Thymus (tissue), 11 donors: Measurements from ENCODE around the gene H6PD. TPM values are rescaled to one million over a fixed set of nuclear protein-coding genes. Genes with fewer than 3 reads are reported as not detected.

Source experiments
- DNase-seq, 9 donors: peaks; one replicate each; pipeline ENCODE4 v3.0.0-alpha.2; 2013; ENCODE audit warnings: low spot score in 9 of 9, low read depth in 6 of 9, missing footprints in 1 of 9
- H3K27ac ChIP-seq, 2 donors: one replicate each; pipeline ENCODE4 v1.5.1; 2013; ENCODE audit warnings: control low read depth in 1 of 2, low read depth in 1 of 2, low read length in 1 of 2, mild to moderate bottlenecking in 1 of 2, moderate library complexity in 1 of 2
- H3K27me3 ChIP-seq, 2 donors: one replicate each; pipeline ENCODE4 v1.5.1; 2013; ENCODE audit warnings: low read length in 1 of 2; ENCODE audit not compliant: control insufficient read depth in 2 of 2, insufficient read depth in 1 of 2
- H3K36me3 ChIP-seq, 2 donors: one replicate each; pipeline ENCODE4 v1.5.1; 2013; ENCODE audit warnings: low read length in 1 of 2, mild to moderate bottlenecking in 1 of 2, moderate library complexity in 1 of 2; ENCODE audit not compliant: control insufficient read depth in 2 of 2, insufficient read depth in 2 of 2
- H3K4me1 ChIP-seq, 2 donors: one replicate each; pipeline ENCODE4 v1.5.1; 2013; ENCODE audit warnings: low read length in 2 of 2; ENCODE audit not compliant: control insufficient read depth in 2 of 2, insufficient read depth in 2 of 2
- H3K4me3 ChIP-seq, 2 donors: one replicate each; pipeline ENCODE4 v1.5.1; 2013; ENCODE audit warnings: low read length in 2 of 2, control low read depth in 1 of 2, mild to moderate bottlenecking in 1 of 2
- H3K9me3 ChIP-seq, 2 donors: one replicate each; pipeline ENCODE4 v1.5.1; 2013; ENCODE audit warnings: low read length in 1 of 2, mild to moderate bottlenecking in 1 of 2; ENCODE audit not compliant: control insufficient read depth in 2 of 2, insufficient read depth in 1 of 2
- WGBS: extraction: QIAGEN DNeasy Blood & Tissue Kit; methylation state at CpG from one replicate; pipeline ENCODE4 v1.1.7; 2013; 5-methylcytosine and 5-hydroxymethylcytosine counted together
- polyA plus RNA-seq: library from polyadenylated mRNA; stranded (reverse); fragments of 200-250 nt; gene quantifications from one replicate; pipeline ENCODE4 v1.2.3, GENCODE V29; 2013
- total RNA-seq: library from RNA; stranded (reverse); fragments of 120-200 nt; gene quantifications from one replicate; pipeline ENCODE4 v1.2.4, GENCODE V29; 2013
- donor health status: healthy.

H6PD gene
- total and polyA plus RNA-seq, 2 donors, result 8.8 to 18.6 TPM

GRCh38 chr1:9222846-9223625 lies 11.5 kb upstream of the H6PD start:
- 88% methylated on average over 14 of the region's 14 CpGs for WGBS
- Histone ChIP-seq H3K27me3 (no peaks in the 10 kb centered on the region), H3K4me3 (no peak overlapping the region), H3K27ac (no peak overlapping the region), H3K36me3 (no peaks in the 10 kb centered on the region), H3K9me3 (no peaks in the 10 kb centered on the region), H3K4me1 (no peaks in the 10 kb centered on the region)
- DNase-seq, result no peak

GRCh38 chr1:9224664-9225410 lies 9.7 kb upstream of the H6PD start:
- Histone ChIP-seq H3K27me3 (no peaks in the 10 kb centered on the region), H3K9me3 (no peaks in the 10 kb centered on the region), H3K4me1 (no peaks in the 10 kb centered on the region), H3K36me3 (no peaks in the 10 kb centered on the region), H3K27ac (no peak overlapping the region), H3K4me3 (no peak overlapping the region)
- 95% methylated on average over 10 of the region's 10 CpGs for WGBS
- DNase-seq, result no peak

DNA sequence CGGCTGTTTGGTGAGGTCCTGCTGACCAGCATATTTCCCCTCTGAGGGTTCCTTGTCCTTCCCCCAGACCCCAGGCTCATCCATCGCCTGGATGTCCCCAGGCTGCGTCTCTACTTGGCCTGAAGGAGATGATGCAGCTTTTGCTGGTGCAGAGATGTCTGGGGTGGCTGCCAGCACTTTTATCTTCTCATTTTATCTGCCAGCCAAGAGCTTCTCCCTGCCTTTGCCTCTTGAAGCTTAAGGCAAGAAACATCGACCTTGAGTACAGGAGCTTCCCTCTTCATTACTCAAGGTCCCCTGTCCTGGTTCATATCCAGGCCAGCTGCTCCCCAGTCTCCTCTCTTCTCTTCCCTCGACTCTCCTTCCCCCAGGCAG lies 9.2 kb upstream of the H6PD start:
- no peaks in the 10 kb centered on the region for H3K27me3 ChIP-seq
- no peaks in the 10 kb centered on the region for H3K36me3 ChIP-seq
- no peak overlapping the region for H3K4me3 ChIP-seq
- WGBS, result 90% methylated on average over 5 of the region's 5 CpGs
- no peaks in the 10 kb centered on the region for H3K9me3 ChIP-seq
- no peak overlapping the region for H3K27ac ChIP-seq
- DNase-seq, result no peak
- no peaks in the 10 kb centered on the region for H3K4me1 ChIP-seq

DNA sequence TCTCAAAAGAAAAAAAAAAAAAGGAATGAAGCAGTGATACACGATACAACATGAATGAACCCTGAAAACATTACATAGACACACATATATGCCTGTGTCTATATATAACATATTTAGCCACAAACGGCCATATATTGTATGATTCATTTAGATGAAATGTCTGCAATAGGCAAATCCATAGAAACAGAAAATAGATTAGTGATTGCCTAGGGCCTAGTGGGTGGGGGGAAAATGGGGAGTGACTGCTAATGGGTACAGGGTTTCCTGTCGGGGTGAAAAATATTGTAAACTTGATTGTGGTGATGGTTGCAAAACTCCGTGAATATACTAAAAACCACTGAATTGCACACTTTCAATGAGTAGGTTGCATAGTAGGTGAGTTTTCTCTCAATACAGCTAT lies 6.0 kb upstream of the H6PD start:
- H3K27ac ChIP-seq, result no peak overlapping the region

DNA sequence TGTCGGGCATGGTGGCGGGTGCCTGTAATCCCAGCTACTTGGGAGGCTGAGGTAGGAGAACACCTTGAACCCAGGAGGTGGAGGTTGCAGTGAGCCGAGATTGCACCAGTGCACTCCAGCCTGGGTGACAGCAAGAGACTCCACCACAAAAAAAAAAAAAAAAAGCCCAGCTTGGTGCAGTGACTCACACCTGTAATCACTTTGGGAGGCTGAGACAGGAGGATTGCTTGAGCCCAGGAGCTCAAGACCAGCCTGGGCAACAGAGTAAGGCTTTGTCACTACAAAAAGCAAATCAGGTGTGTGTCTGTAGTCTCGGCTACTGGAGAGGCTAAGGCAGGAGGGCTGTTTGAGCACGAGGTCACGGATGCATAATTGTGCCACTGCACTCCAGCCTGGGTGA lies 5.0 kb upstream of the H6PD start:
- Histone ChIP-seq H3K4me1 (peaks cover 3 to 9% of the 10 kb centered on the region in 2 donors), H3K36me3 (no peaks in the 10 kb centered on the region), H3K27me3 (no peaks in the 10 kb centered on the region), H3K4me3 (no peak overlapping the region), H3K9me3 (no peaks in the 10 kb centered on the region), H3K27ac (no peak overlapping the region)
- no peak for DNase-seq
- 97% methylated on average over 6 of the region's 6 CpGs for WGBS

More for the DNA sequence above, 6.0 kb upstream of the H6PD start:
- Histone ChIP-seq H3K36me3 (no peaks in the 10 kb centered on the region), H3K27me3 (no peaks in the 10 kb centered on the region), H3K9me3 (no peaks in the 10 kb centered on the region), H3K4me1 (peaks cover 0 to 4% of the 10 kb centered on the region in 2 donors), H3K4me3 (no peak overlapping the region)
- no peak for DNase-seq
- WGBS, result 95% methylated on average over 4 of the region's 4 CpGs

DNA sequence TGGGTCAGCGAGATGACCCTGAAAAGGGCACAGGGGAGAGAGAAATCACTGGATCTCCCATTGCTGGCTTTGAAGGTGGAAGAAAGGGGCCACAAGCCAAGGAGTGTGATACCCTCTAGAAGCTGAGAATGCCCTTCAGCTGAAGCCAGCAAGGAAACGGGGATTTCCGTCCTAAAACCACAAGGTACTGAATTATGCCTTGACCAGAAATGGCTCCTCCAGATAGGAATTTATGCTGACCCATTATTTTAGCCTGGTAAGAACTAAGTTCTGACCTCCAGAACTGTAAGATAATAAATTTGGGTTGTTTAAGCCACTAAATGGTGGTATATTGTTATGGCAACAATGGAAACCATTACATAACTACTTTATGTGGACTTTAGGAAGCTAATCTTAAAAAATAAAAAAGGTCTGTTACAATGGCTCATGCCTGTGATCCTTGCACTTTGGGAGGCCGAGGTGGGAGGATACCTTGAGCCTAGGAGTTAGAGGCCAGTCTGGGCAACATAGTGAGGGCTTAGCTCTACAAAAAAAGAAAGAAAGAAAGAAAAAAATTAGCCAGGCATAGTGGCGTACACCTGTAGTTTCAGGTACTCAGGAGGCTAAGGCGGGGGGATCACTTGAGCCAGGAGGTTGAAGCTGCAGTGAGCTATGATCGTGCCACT lies 3.6 kb upstream of the H6PD start:
- Histone ChIP-seq H3K9me3 (no peaks in the 10 kb centered on the region), H3K36me3 (no peaks in the 10 kb centered on the region), H3K27ac (no peak overlapping the region), H3K27me3 (no peaks in the 10 kb centered on the region), H3K4me1 (peaks cover 3 to 19% of the 10 kb centered on the region in 2 donors), H3K4me3 (no peak overlapping the region)
- WGBS, result 88% methylated on average over 7 of the region's 7 CpGs
- DNase-seq, result no peak

DNA sequence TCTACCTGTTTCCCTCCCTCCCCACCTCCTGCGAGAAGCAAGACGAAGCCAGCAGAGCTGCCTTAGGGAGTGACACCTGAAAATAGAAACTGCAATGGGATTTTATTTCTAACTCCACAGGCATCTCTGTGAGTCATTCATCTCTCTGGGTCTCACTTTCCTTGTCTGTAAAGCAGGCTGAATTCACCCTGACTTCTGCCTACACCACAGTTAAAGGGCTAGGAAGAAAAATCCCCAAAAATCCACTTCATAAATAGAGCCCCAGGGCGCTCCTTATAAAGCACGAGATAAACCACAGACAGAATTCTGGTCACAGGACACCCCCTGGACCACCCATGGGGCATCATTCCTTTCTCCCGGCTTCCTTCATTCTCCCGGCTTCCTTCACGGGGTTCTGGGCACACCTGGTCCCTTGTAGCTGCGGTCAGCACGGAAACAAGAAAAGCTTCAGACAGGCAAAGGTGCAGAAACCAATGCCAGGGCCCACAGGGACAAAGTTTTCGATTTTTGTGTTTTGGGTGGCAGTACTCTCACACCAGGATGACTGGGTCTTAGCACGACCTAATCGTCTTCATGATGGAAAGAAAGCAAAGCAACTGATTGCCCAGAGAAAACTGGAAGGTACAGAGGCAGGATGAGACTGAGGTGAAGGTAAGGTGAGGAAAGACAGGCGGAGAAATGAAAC lies 2.8 kb upstream of the H6PD start:
- no peaks in the 10 kb centered on the region for H3K36me3 ChIP-seq
- DNase-seq, result no peak
- H3K27ac ChIP-seq, result peak overlapping the region in 1 of 2 donors; percentile 33
- no peaks in the 10 kb centered on the region for H3K27me3 ChIP-seq
- H3K4me3 ChIP-seq, result no peak overlapping the region
- 87% methylated on average over 13 of the region's 13 CpGs for WGBS
- peaks cover 6 to 22% of the 10 kb centered on the region in 2 donors for H3K4me1 ChIP-seq
- H3K9me3 ChIP-seq, result no peaks in the 10 kb centered on the region

GRCh38 chr1:9233241-9233941 lies 1.2 kb upstream of the H6PD start:
- no peaks in the 10 kb centered on the region for H3K36me3 ChIP-seq
- DNase-seq, result no peak
- H3K27me3 ChIP-seq, result no peaks in the 10 kb centered on the region
- no peaks in the 10 kb centered on the region for H3K9me3 ChIP-seq
- H3K4me1 ChIP-seq, result peaks cover 12 to 31% of the 10 kb centered on the region in 2 donors
- peak overlapping the region in 1 of 2 donors; percentile 53 for H3K27ac ChIP-seq
- no peak overlapping the region for H3K4me3 ChIP-seq
- WGBS, result 92% methylated on average over 20 of the region's 20 CpGs
